ENCODE measurements around the gene SLC49A4. TPM values are rescaled to one million over a fixed set of nuclear protein-coding genes. Genes with fewer than 3 reads are reported as not detected.

SLC49A4 gene
- polyA plus RNA-seq, 3 donors = 12.9 to 19.0 (median 18.6) TPM

DNA sequence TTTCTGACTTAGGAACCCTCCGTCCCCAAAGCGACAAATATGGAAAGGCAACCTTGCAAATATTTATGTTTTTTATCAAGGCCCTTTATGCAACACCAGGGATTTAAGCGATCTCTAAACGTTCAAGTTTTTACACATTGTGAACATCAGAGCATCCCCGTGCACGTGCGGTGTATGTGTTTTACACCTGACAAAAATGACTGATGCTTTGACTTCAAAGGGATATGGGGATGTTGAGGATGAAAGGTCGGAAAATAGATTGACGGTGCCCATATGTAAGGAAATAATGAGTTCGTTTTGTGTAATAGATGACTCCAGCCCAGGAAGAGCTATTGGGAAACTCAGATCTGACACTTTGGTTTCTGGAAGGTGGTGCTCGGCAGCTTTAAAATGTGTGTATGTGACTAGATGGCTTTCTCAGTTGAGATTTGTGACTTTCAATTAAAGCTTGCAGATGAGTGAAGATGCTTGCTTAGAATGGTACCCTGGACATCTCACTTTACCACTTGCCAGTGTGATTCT, 866 bp downstream of the SLC49A4 start:
- Histone ChIP-seq H3K27ac (ENCODE audit: low read depth in 1 of 2, low read length in 2 of 2) (peak overlapping the region; percentile 96 to 99), H3K4me3 (replicated peaks in 1 of 3; ENCODE audit: low read depth in 2 of 3, low read length in 3 of 3) (peak overlapping the region; percentile 85 to 96 (median 93)), H3K9ac (ENCODE audit: insufficient read depth, low read length, poor library complexity, severe bottlenecking) (peak overlapping the region; percentile 97), H3K9me3 (replicated peaks in 1 of 2; ENCODE audit: control insufficient read depth in 1 of 2, insufficient read depth in 1 of 2, low read length in 2 of 2) (no peaks in the 10 kb centered on the region), H3K4me2 (replicated peaks; ENCODE audit: extremely low read depth, low read length, poor library complexity, severe bottlenecking) (peak overlapping the region; percentile 92), H4K20me1 (ENCODE audit: insufficient read depth, low read length) (peaks cover 34% of the 10 kb centered on the region), H3K27me3 (ENCODE audit: control insufficient read depth in 2 of 2, insufficient read depth in 2 of 2, low read length in 2 of 2) (no peaks in the 10 kb centered on the region), H3K36me3 (replicated peaks in 1 of 2; ENCODE audit: control insufficient read depth in 1 of 2, insufficient read depth in 2 of 2, low read length in 2 of 2) (peaks cover 0 to 4% of the 10 kb centered on the region in 2 donors), H3K4me1 (ENCODE audit: control insufficient read depth in 1 of 2, insufficient read depth in 2 of 2, low read length in 2 of 2) (peaks cover 67 to 74% of the 10 kb centered on the region in 2 donors), H3K79me2 (ENCODE audit: insufficient read depth, low read length) (peaks cover 93% of the 10 kb centered on the region), H2AFZ (ENCODE audit: insufficient read depth, low read depth, low read length, poor library complexity, severe bottlenecking) (peak overlapping the region; percentile 49)
- H3K4me1 Mint-ChIP-seq = peaks cover 30% of the 10 kb centered on the region
- no peak for TF ChIP-seq CTCF (IDR thresholded peaks at IDR 0.05)
- peaks cover 0 to 2% (median 0%) of the 10 kb centered on the region in 7 donors for H3K9me3 Mint-ChIP-seq
- H3K4me3 Mint-ChIP-seq = peak overlapping the region; percentile 86 to 94
- intact Hi-C loops (cut with micrococcal nuclease) = loop anchor here (2.0 to 10.0 kb wide), 3 partner anchors 25 to 1939 kb away; partner anchors contain the start of gene UMPS (in 1 of the 2)
- H3K27ac Mint-ChIP-seq = peak overlapping the region; percentile 89 to 100 (median 95)
- peak; percentile 42 to 63 (median 63) for DNase-seq
- H3K27me3 Mint-ChIP-seq (ENCODE audit: low read depth in 3 of 3) = no peaks in the 10 kb centered on the region
- H3K36me3 Mint-ChIP-seq = no peaks in the 10 kb centered on the region
- 20% methylated on average over 7 of the region's 11 CpGs for WGBS (ENCODE audit: insufficient coverage)

DNA sequence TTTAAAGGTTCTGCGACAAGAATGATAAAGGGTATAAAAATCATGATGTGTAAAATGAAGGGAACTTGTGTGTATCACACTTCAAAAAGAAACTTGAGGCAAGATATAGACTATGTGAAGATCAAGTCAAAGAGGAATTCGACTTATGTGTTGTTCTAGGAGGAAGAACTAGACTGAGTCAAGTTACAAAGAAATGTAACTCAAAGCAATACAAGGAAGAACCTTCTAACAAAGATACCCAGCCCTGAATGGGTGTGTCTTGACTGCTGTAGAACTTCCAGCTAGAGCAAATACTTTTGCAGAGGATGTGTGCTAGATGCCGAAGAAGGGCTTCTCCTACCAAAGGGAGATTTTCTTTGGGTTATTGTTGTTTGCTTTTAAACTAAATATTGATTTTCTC, 2.4 kb downstream of the SLC49A4 start:
- H3K27me3 Mint-ChIP-seq (ENCODE audit: low read depth in 3 of 3) = no peaks in the 10 kb centered on the region
- peaks cover 0 to 11% of the 10 kb centered on the region in 2 donors for H3K36me3 ChIP-seq (replicated peaks in 1 of 2; ENCODE audit: control insufficient read depth in 1 of 2, insufficient read depth in 2 of 2, low read length in 2 of 2)
- peak overlapping the region; percentile 48 to 100 (median 90) for H3K27ac Mint-ChIP-seq
- H3K79me2 ChIP-seq (ENCODE audit: insufficient read depth, low read length) = peaks cover 92% of the 10 kb centered on the region
- H3K36me3 Mint-ChIP-seq = peaks cover 2 to 4% of the 10 kb centered on the region in 2 donors
- H3K4me2 ChIP-seq (replicated peaks; ENCODE audit: extremely low read depth, low read length, poor library complexity, severe bottlenecking) = peak overlapping the region; percentile 92
- H3K9me3 Mint-ChIP-seq = peaks cover 0 to 2% (median 0%) of the 10 kb centered on the region in 7 donors
- peak overlapping the region; percentile 37 to 99 for H3K27ac ChIP-seq (ENCODE audit: low read depth in 1 of 2, low read length in 2 of 2)
- peak; percentile 19 to 54 (median 31) for DNase-seq
- peaks cover 58 to 64% of the 10 kb centered on the region in 2 donors for H3K4me1 ChIP-seq (ENCODE audit: control insufficient read depth in 1 of 2, insufficient read depth in 2 of 2, low read length in 2 of 2)
- peak overlapping the region; percentile 4 to 96 (median 93) for H3K4me3 ChIP-seq (replicated peaks in 1 of 3; ENCODE audit: low read depth in 2 of 3, low read length in 3 of 3)
- peaks cover 30% of the 10 kb centered on the region for H3K4me1 Mint-ChIP-seq
- no peaks in the 10 kb centered on the region for H3K27me3 ChIP-seq (ENCODE audit: control insufficient read depth in 2 of 2, insufficient read depth in 2 of 2, low read length in 2 of 2)
- 100% methylated on average over 1 of the region's 3 CpGs for WGBS (ENCODE audit: insufficient coverage)
- no peak overlapping the region for H2AFZ ChIP-seq (ENCODE audit: insufficient read depth, low read depth, low read length, poor library complexity, severe bottlenecking)
- H3K9me3 ChIP-seq (replicated peaks in 1 of 2; ENCODE audit: control insufficient read depth in 1 of 2, insufficient read depth in 1 of 2, low read length in 2 of 2) = no peaks in the 10 kb centered on the region
- TF ChIP-seq CTCF (IDR thresholded peaks at IDR 0.05) = no peak
- no peak overlapping the region for H3K9ac ChIP-seq (ENCODE audit: insufficient read depth, low read length, poor library complexity, severe bottlenecking)
- intact Hi-C loops (cut with micrococcal nuclease) = loop anchor here in 1 of 2 donors (10.0 kb wide), 1 partner anchor 1938 kb away; the partner anchor contains the start of gene UMPS
- H3K4me3 Mint-ChIP-seq = peak overlapping the region; percentile 86 to 94
- H4K20me1 ChIP-seq (ENCODE audit: insufficient read depth, low read length) = peaks cover 49% of the 10 kb centered on the region
